Activated CD4-positive, alpha-beta T cell treated with anti-CD3 and anti-CD28 coated beads, Interleukin-10, Interleukin-2, amounts not matched to agents 100 ng/mL and 50 ng/mL, durations not matched to agents 16 hours and 8 hours (primary cell): ENCODE measurements around the gene MYRF.
A peak's percentile ranks its signal among the peaks of the same experiment; 100 is the strongest.

Source experiments
- DNase-seq: peaks from one replicate; pipeline ENCODE4 v3.0.0-alpha.2; 2020

MYRF gene

GRCh38 chr11:61778920-61779650 lies 26.6 kb downstream of the MYRF start:
- DNase-seq: no peak

GRCh38 chr11:61779666-61780525 lies 27.5 kb downstream of the MYRF start:
- no peak for DNase-seq

- no peak for DNase-seq
Observed at GRCh38 chr11:61780581-61781162, 28.2 kb downstream of the MYRF start.

- no peak for DNase-seq
Observed at GRCh38 chr11:61781585-61781984, 29.1 kb downstream of the MYRF start.

- no peak for DNase-seq
Observed at GRCh38 chr11:61782299-61782698, 29.9 kb downstream of the MYRF start.

- no peak for DNase-seq
Observed at GRCh38 chr11:61782841-61783240, 30.4 kb downstream of the MYRF start.

- no peak for DNase-seq
Observed at GRCh38 chr11:61783717-61784505, 31.5 kb downstream of the MYRF start.

GRCh38 chr11:61784506-61784805 lies 32.0 kb downstream of the MYRF start:
- no peak for DNase-seq

GRCh38 chr11:61785837-61786402 lies 33.5 kb downstream of the MYRF start:
- no peak for DNase-seq

GRCh38 chr11:61787928-61788491 lies 35.6 kb downstream of the MYRF start:
- DNase-seq: peak; percentile 27

- peak; percentile 58 for DNase-seq
Observed at GRCh38 chr11:61791737-61792309, 39.4 kb downstream of the MYRF start.

GRCh38 chr11:61792310-61793082 lies 40.1 kb downstream of the MYRF start, which contains the start of the genes FEN1 and TMEM258:
FEN1 (plus strand) TSS chr11:61792911; CDS start chr11:61795362, 2,451 bp downstream.
TMEM258 (minus strand) TSS chr11:61792599; CDS start chr11:61792558, 41 bp downstream.
- peak; percentile 93 for DNase-seq

- DNase-seq: no peak
Observed at GRCh38 chr11:61793083-61793828, 40.8 kb downstream of the MYRF start.

GRCh38 chr11:61793829-61794204 lies 41.4 kb downstream of the MYRF start:
- no peak for DNase-seq

GRCh38 chr11:61794579-61794978 lies 42.1 kb downstream of the MYRF start:
- no peak for DNase-seq

- DNase-seq: no peak
Observed at GRCh38 chr11:61795459-61795858, 43.0 kb downstream of the MYRF start.

- no peak for DNase-seq
Observed at GRCh38 chr11:61795876-61796526, 43.6 kb downstream of the MYRF start.

GRCh38 chr11:61797263-61797944 lies 45.0 kb downstream of the MYRF start:
- peak; percentile 71 for DNase-seq

GRCh38 chr11:61799665-61800284 lies 47.3 kb downstream of the MYRF start:
- DNase-seq: no peak
